ENCODE measurements around the gene PIEZO2. TPM values are rescaled to one million over a fixed set of nuclear protein-coding genes. Genes with fewer than 3 reads are reported as not detected.

The PIEZO2 gene
- total RNA-seq, 1 donor from 2014 or later: 5.3 TPM

- H3K27ac Mint-ChIP-seq (ENCODE audit: unreplicated experiment): peak overlapping the region; percentile 67
- no peak overlapping the region for H2AFZ ChIP-seq (ENCODE audit: low read depth, low read length)
- no peak overlapping the region for H3K4me2 ChIP-seq (ENCODE audit: low read length)
- no peaks in the 10 kb centered on the region for H3K27me3 ChIP-seq (ENCODE audit: insufficient read depth, low read length)
- no peaks in the 10 kb centered on the region for H3K9me3 ChIP-seq (ENCODE audit: insufficient read depth, low read depth, low read length)
- no peaks in the 10 kb centered on the region for H3K36me3 Mint-ChIP-seq (ENCODE audit: low read depth, unreplicated experiment)
- no peaks in the 10 kb centered on the region for H3K9me3 Mint-ChIP-seq (ENCODE audit: unreplicated experiment)
- H3K4me3 ChIP-seq (ENCODE audit: insufficient read depth, low read depth, low read length): no peak overlapping the region
- no peaks in the 10 kb centered on the region for H3K4me1 ChIP-seq (ENCODE audit: insufficient read depth, low read length)
- DNase-seq (ENCODE audit: low read depth) (no peak), FAIRE-seq (no peak)
- no peaks in the 10 kb centered on the region for H3K79me2 ChIP-seq (ENCODE audit: insufficient read depth, low read length)
- H4K20me1 ChIP-seq (ENCODE audit: insufficient read depth, low read length): no peaks in the 10 kb centered on the region
- no peak for TF ChIP-seq CTCF (IDR thresholded peaks at IDR 0.05; ENCODE audit: insufficient read depth, low read depth, low read length)
- no peak for TF ChIP-seq EZH2 (IDR thresholded peaks at IDR 0.05; ENCODE audit: insufficient read depth, low read length)
- H3K9ac ChIP-seq (ENCODE audit: low read length): no peak overlapping the region
- H3K27ac ChIP-seq (ENCODE audit: low read depth, low read length): no peak overlapping the region
- H3K27me3 Mint-ChIP-seq (ENCODE audit: low read depth, unreplicated experiment): peaks cover 2% of the 10 kb centered on the region
- peaks cover 24% of the 10 kb centered on the region for H3K4me1 Mint-ChIP-seq (ENCODE audit: low read depth, unreplicated experiment)
- no peaks in the 10 kb centered on the region for H3K36me3 ChIP-seq (ENCODE audit: insufficient read depth, low read length)
- no peak overlapping the region for H3K4me3 Mint-ChIP-seq (ENCODE audit: unreplicated experiment)
Observed at GRCh38 chr18:11077548-11078187, 71.7 kb downstream of the PIEZO2 start.

GRCh38 chr18:11074889-11075288 lies 74.5 kb downstream of the PIEZO2 start:
- Mint-ChIP-seq H3K27ac (ENCODE audit: unreplicated experiment) (no peak overlapping the region), H3K27me3 (ENCODE audit: low read depth, unreplicated experiment) (peaks cover 2% of the 10 kb centered on the region), H3K9me3 (ENCODE audit: unreplicated experiment) (no peaks in the 10 kb centered on the region), H3K36me3 (ENCODE audit: low read depth, unreplicated experiment) (no peaks in the 10 kb centered on the region), H3K4me3 (ENCODE audit: unreplicated experiment) (no peak overlapping the region), H3K4me1 (ENCODE audit: low read depth, unreplicated experiment) (peaks cover 21% of the 10 kb centered on the region)
- DNase-seq (ENCODE audit: low read depth) (no peak), FAIRE-seq (no peak)
- H3K9ac ChIP-seq (ENCODE audit: low read length): no peak overlapping the region
- H3K4me3 ChIP-seq (ENCODE audit: insufficient read depth, low read depth, low read length): no peak overlapping the region
- no peak overlapping the region for H3K4me2 ChIP-seq (ENCODE audit: low read length)
- H3K36me3 ChIP-seq (ENCODE audit: insufficient read depth, low read length): no peaks in the 10 kb centered on the region
- H3K9me3 ChIP-seq (ENCODE audit: insufficient read depth, low read depth, low read length): no peaks in the 10 kb centered on the region
- H3K79me2 ChIP-seq (ENCODE audit: insufficient read depth, low read length): no peaks in the 10 kb centered on the region
- H2AFZ ChIP-seq (ENCODE audit: low read depth, low read length): no peak overlapping the region
- no peaks in the 10 kb centered on the region for H3K27me3 ChIP-seq (ENCODE audit: insufficient read depth, low read length)
- H3K27ac ChIP-seq (ENCODE audit: low read depth, low read length): no peak overlapping the region
- TF ChIP-seq CTCF (IDR thresholded peaks at IDR 0.05; ENCODE audit: insufficient read depth, low read depth, low read length): no peak
- TF ChIP-seq EZH2 (IDR thresholded peaks at IDR 0.05; ENCODE audit: insufficient read depth, low read length): no peak
- no peaks in the 10 kb centered on the region for H3K4me1 ChIP-seq (ENCODE audit: insufficient read depth, low read length)
- H4K20me1 ChIP-seq (ENCODE audit: insufficient read depth, low read length): no peaks in the 10 kb centered on the region

- H3K79me2 ChIP-seq (ENCODE audit: insufficient read depth, low read length): no peaks in the 10 kb centered on the region
- H3K27ac ChIP-seq (ENCODE audit: low read depth, low read length): no peak overlapping the region
- no peak overlapping the region for H2AFZ ChIP-seq (ENCODE audit: low read depth, low read length)
- no peaks in the 10 kb centered on the region for H3K27me3 ChIP-seq (ENCODE audit: insufficient read depth, low read length)
- H3K9me3 ChIP-seq (ENCODE audit: insufficient read depth, low read depth, low read length): no peaks in the 10 kb centered on the region
- no peak overlapping the region for H3K9ac ChIP-seq (ENCODE audit: low read length)
- Mint-ChIP-seq H3K9me3 (ENCODE audit: unreplicated experiment) (no peaks in the 10 kb centered on the region), H3K4me1 (ENCODE audit: low read depth, unreplicated experiment) (peaks cover 15% of the 10 kb centered on the region), H3K36me3 (ENCODE audit: low read depth, unreplicated experiment) (no peaks in the 10 kb centered on the region), H3K27me3 (ENCODE audit: low read depth, unreplicated experiment) (peaks cover 2% of the 10 kb centered on the region), H3K27ac (ENCODE audit: unreplicated experiment) (no peak overlapping the region), H3K4me3 (ENCODE audit: unreplicated experiment) (no peak overlapping the region)
- DNase-seq (ENCODE audit: low read depth) (no peak), FAIRE-seq (no peak)
- no peak for TF ChIP-seq EZH2 (IDR thresholded peaks at IDR 0.05; ENCODE audit: insufficient read depth, low read length)
- no peak for TF ChIP-seq CTCF (IDR thresholded peaks at IDR 0.05; ENCODE audit: insufficient read depth, low read depth, low read length)
- no peak overlapping the region for H3K4me2 ChIP-seq (ENCODE audit: low read length)
- no peak overlapping the region for H3K4me3 ChIP-seq (ENCODE audit: insufficient read depth, low read depth, low read length)
- H3K36me3 ChIP-seq (ENCODE audit: insufficient read depth, low read length): no peaks in the 10 kb centered on the region
- no peaks in the 10 kb centered on the region for H4K20me1 ChIP-seq (ENCODE audit: insufficient read depth, low read length)
- no peaks in the 10 kb centered on the region for H3K4me1 ChIP-seq (ENCODE audit: insufficient read depth, low read length)
Observed at GRCh38 chr18:11073971-11074370, 75.4 kb downstream of the PIEZO2 start.
